Effector memory CD4-positive, alpha-beta T cell (primary cell): Measurements from ENCODE around the gene RNF121.

Experiments used
- DNase-seq, 3 donors: peaks; one replicate each; pipeline ENCODE4 v3.0.0-alpha.2; 2020
- H3K27ac ChIP-seq: 2 replicates; pipeline ENCODE4 v1.7.0; 2013; ENCODE audit warnings: mild to moderate bottlenecking, low read length, moderate library complexity; ENCODE audit not compliant: insufficient read depth, poor library complexity, severe bottlenecking
- H3K27me3 ChIP-seq: replicated peaks from 2 replicates; pipeline ENCODE4 v1.7.0; 2013; ENCODE audit warnings: mild to moderate bottlenecking, low read length; ENCODE audit not compliant: insufficient read depth, control insufficient read depth, poor library complexity, severe bottlenecking
- H3K36me3 ChIP-seq: 2 replicates; pipeline ENCODE4 v1.7.0; 2013; ENCODE audit warnings: mild to moderate bottlenecking, low read length, moderate library complexity; ENCODE audit not compliant: control insufficient read depth, insufficient read depth
- H3K4me1 ChIP-seq: 2 replicates; pipeline ENCODE4 v1.7.0; 2013; ENCODE audit warnings: low read length, mild to moderate bottlenecking; ENCODE audit not compliant: control insufficient read depth, insufficient read depth, poor library complexity, severe bottlenecking
- H3K4me3 ChIP-seq: 2 replicates; pipeline ENCODE4 v1.7.0; 2013; ENCODE audit warnings: low read length, low read depth, mild to moderate bottlenecking; ENCODE audit not compliant: insufficient read depth, poor library complexity, severe bottlenecking
- H3K9me3 ChIP-seq: 2 replicates; pipeline ENCODE4 v1.7.0; 2013; ENCODE audit warnings: mild to moderate bottlenecking, low read length, moderate library complexity; ENCODE audit not compliant: control insufficient read depth

The RNF121 gene

DNA sequence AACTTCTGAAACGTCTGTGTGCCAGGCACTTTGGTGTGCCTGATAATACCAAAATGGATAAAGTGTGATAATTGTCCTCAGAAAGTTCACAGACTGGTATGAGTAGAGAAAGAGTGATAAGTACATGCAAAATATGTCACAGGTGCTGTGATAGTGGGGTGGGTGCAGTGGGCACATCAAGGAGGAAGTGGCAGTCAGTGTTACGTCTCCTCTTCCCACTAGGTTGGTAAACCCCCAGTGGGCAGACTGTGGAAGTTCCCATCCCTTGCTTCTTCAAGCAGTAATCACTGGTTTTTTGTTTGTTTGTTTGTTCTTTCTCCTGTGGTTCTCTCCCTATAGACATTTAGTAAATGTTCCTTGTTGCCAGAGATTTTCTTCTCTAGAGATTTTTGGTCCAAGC lies 5.4 kb downstream of the RNF121 start:
- no peak overlapping the region for H3K4me3 ChIP-seq
- H3K9me3 ChIP-seq: no peaks in the 10 kb centered on the region
- H3K4me1 ChIP-seq: peaks cover 3% of the 10 kb centered on the region
- no peaks in the 10 kb centered on the region for H3K36me3 ChIP-seq
- DNase-seq: no peak
- H3K27me3 ChIP-seq: no peaks in the 10 kb centered on the region
- H3K27ac ChIP-seq: no peak overlapping the region

GRCh38 chr11:71935338-71935925 lies 6.6 kb downstream of the RNF121 start:
- no peak overlapping the region for H3K4me3 ChIP-seq
- no peaks in the 10 kb centered on the region for H3K9me3 ChIP-seq
- H3K36me3 ChIP-seq: no peaks in the 10 kb centered on the region
- no peaks in the 10 kb centered on the region for H3K4me1 ChIP-seq
- H3K27me3 ChIP-seq: no peaks in the 10 kb centered on the region
- no peak for DNase-seq
- H3K27ac ChIP-seq: no peak overlapping the region

DNA sequence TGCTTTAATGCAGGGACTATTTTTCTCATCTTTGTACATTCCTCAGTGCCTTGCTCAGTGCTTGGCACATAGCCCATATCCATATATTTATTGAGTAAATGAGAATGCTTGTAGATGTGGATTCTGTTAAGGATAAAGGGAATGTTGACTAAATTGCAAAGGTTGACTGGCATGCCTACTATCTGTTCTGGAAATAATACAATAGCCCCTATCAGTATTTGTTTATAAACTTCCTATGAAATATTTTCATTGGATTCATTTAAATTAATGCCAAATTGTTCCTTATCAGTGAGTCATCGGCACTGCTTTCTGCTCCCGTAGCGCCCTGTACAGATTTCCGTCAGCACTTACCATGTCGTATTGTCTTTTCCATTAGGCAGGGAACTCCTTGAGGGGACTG lies 8.0 kb downstream of the RNF121 start:
- no peak for DNase-seq
- Histone ChIP-seq H3K4me3 (no peak overlapping the region), H3K27me3 (no peaks in the 10 kb centered on the region), H3K4me1 (no peaks in the 10 kb centered on the region), H3K9me3 (no peaks in the 10 kb centered on the region), H3K36me3 (no peaks in the 10 kb centered on the region), H3K27ac (no peak overlapping the region)

- H3K27ac ChIP-seq: no peak overlapping the region
- no peaks in the 10 kb centered on the region for H3K36me3 ChIP-seq
- no peaks in the 10 kb centered on the region for H3K9me3 ChIP-seq
- no peaks in the 10 kb centered on the region for H3K27me3 ChIP-seq
- no peak overlapping the region for H3K4me3 ChIP-seq
- H3K4me1 ChIP-seq: no peaks in the 10 kb centered on the region
- DNase-seq: no peak
These were observed 9.0 kb downstream of the RNF121 start for GRCh38 chr11:71937826-71938225.

- H3K27ac ChIP-seq: no peak overlapping the region
- no peak for DNase-seq
- H3K27me3 ChIP-seq: no peaks in the 10 kb centered on the region
- no peaks in the 10 kb centered on the region for H3K9me3 ChIP-seq
- H3K4me3 ChIP-seq: no peak overlapping the region
- no peaks in the 10 kb centered on the region for H3K36me3 ChIP-seq
- H3K4me1 ChIP-seq: no peaks in the 10 kb centered on the region
These were observed 11.8 kb downstream of the RNF121 start for GRCh38 chr11:71940561-71941219.

GRCh38 chr11:71946144-71946571 lies 17.3 kb downstream of the RNF121 start:
- H3K4me3 ChIP-seq: no peak overlapping the region
- no peak overlapping the region for H3K27ac ChIP-seq
- H3K9me3 ChIP-seq: no peaks in the 10 kb centered on the region
- H3K27me3 ChIP-seq: no peaks in the 10 kb centered on the region
- DNase-seq: no peak
- H3K36me3 ChIP-seq: no peaks in the 10 kb centered on the region
- no peaks in the 10 kb centered on the region for H3K4me1 ChIP-seq

DNA sequence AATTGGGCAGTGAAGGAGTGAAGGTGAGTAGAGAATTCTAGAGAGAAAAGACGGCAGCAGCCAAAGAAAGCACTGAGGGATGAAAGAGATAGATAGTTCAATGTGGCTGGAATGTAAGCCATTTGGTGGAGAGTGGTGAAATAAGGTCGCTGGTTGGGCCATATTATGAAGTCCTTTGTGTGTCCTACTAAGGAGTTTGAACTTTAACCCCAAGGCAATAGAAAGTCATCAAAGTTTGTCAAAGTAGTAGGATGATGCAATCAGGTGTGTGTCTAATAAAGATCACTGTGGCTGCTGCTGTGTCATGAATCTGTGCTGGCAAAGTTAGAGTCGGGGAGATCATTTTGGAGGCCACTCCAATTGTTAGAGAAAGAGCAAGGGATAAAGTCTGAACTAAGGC lies 18.7 kb downstream of the RNF121 start:
- Histone ChIP-seq H3K4me1 (no peaks in the 10 kb centered on the region), H3K27ac (no peak overlapping the region)

GRCh38 chr11:71948314-71949027 lies 19.6 kb downstream of the RNF121 start:
- H3K4me3 ChIP-seq: no peak overlapping the region
- no peaks in the 10 kb centered on the region for H3K9me3 ChIP-seq
- H3K36me3 ChIP-seq: no peaks in the 10 kb centered on the region
- no peaks in the 10 kb centered on the region for H3K27me3 ChIP-seq
- DNase-seq: no peak
- no peak overlapping the region for H3K27ac ChIP-seq
- no peaks in the 10 kb centered on the region for H3K4me1 ChIP-seq

More for the DNA sequence above, 18.7 kb downstream of the RNF121 start:
- H3K4me3 ChIP-seq: no peak overlapping the region
- DNase-seq: no peak
- H3K27me3 ChIP-seq: no peaks in the 10 kb centered on the region
- H3K36me3 ChIP-seq: no peaks in the 10 kb centered on the region
- no peaks in the 10 kb centered on the region for H3K9me3 ChIP-seq

DNA sequence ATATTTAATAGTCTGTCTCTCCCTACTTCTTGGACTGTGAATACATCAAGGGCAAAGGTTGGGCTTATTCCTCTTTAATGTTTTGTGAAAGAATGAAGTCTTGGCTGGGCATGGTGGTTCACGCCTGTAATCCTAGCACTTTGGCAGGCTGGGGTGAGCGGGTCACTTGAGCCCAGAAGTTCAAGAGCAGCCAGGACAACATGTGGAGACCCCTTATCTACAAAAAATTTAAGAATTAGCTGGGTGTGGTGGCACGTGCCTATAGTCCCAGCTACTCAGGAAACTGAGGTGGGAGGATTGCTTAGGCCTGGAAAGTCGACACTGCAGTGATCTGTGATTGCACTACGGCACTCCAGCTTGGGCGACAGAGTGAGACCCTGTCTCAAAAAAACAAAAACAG lies 20.2 kb downstream of the RNF121 start:
- no peaks in the 10 kb centered on the region for H3K36me3 ChIP-seq
- no peaks in the 10 kb centered on the region for H3K4me1 ChIP-seq
- H3K27ac ChIP-seq: no peak overlapping the region
- no peak overlapping the region for H3K4me3 ChIP-seq
- no peak for DNase-seq
- H3K9me3 ChIP-seq: no peaks in the 10 kb centered on the region
- no peaks in the 10 kb centered on the region for H3K27me3 ChIP-seq

GRCh38 chr11:71951741-71952310 lies 23.0 kb downstream of the RNF121 start:
- Histone ChIP-seq H3K27me3 (no peaks in the 10 kb centered on the region), H3K9me3 (no peaks in the 10 kb centered on the region), H3K4me1 (no peaks in the 10 kb centered on the region), H3K4me3 (no peak overlapping the region), H3K36me3 (no peaks in the 10 kb centered on the region), H3K27ac (no peak overlapping the region)
- DNase-seq: no peak
